ENCODE measurements around the gene KRTAP10-10. TPM values are rescaled to one million over a fixed set of nuclear protein-coding genes. Genes with fewer than 3 reads are reported as not detected.

The KRTAP10-10 gene
- total and polyA plus RNA-seq, 2 donors (not counting 1 experiment from before 2014, with no cell fraction given), result not detected

DNA sequence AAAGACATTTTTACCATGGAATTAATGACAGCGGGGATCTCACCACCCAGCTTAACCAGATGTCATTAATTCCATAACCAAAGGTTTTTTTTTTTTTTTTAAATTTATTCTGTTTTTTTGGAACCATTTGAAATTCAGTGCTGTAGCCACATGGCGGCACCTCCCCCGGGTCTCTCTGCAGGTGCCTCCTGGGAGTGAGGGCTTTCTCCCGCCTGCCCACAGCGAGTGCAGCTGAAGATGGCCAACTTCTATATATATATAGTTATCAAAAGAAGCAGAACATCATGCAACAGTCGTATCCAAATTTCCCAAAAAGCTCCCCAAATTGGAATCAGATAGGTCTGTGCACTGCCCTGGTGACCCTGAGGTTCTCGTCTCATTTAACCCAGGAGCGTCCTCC, 21.7 kb upstream of the KRTAP10-10 start:
- WGBS (ENCODE audit: insufficient coverage), result 82% methylated on average over 3 of the region's 8 CpGs

More for the DNA sequence above, 21.7 kb upstream of the KRTAP10-10 start:
- Histone ChIP-seq H3K27me3 (replicated peaks in 1 of 4; ENCODE audit: control extremely low read depth in 1 of 4, control insufficient read depth in 3 of 4, insufficient read depth in 4 of 4, low read length in 3 of 4) (peaks cover 0 to 3% (median 1%) of the 10 kb centered on the region in 4 experiments), H3K4me3 (ENCODE audit: control extremely low read depth in 1 of 5, extremely low read depth in 1 of 5, insufficient read depth in 1 of 5, low read depth in 2 of 5, low read length in 4 of 5) (no peak overlapping the region), H3K9ac (ENCODE audit: low read length) (no peak overlapping the region), H3K9me3 (ENCODE audit: control extremely low read depth in 1 of 3, control insufficient read depth in 2 of 3, insufficient read depth in 1 of 3, low read length in 2 of 3) (peaks cover 0 to 39% (median 12%) of the 10 kb centered on the region in 3 donors), H3K4me2 (replicated peaks; ENCODE audit: low read depth, low read length, poor library complexity, severe bottlenecking) (no peak overlapping the region), H3K27ac (ENCODE audit: low read length in 2 of 2) (no peak overlapping the region), H3K4me1 (ENCODE audit: control insufficient read depth in 2 of 2, insufficient read depth in 2 of 2, low read length in 2 of 2) (peaks cover 11 to 13% of the 10 kb centered on the region in 2 donors), H4K20me1 (ENCODE audit: control insufficient read depth, insufficient read depth, low read length, poor library complexity, severe bottlenecking) (no peaks in the 10 kb centered on the region), H3K36me3 (replicated peaks in 1 of 2; ENCODE audit: control extremely low read depth in 1 of 2, control insufficient read depth in 1 of 2, extremely low read depth in 1 of 2, insufficient read depth in 2 of 2, low read length in 1 of 2) (no peaks in the 10 kb centered on the region), H3K79me2 (ENCODE audit: control insufficient read depth, insufficient read depth, low read length) (no peaks in the 10 kb centered on the region), H2AFZ (ENCODE audit: insufficient read depth, low read depth, low read length, poor library complexity, severe bottlenecking) (no peak overlapping the region)
- Mint-ChIP-seq H3K9me3 (ENCODE audit: insufficient read depth) (peaks cover 14% of the 10 kb centered on the region), H3K4me1 (peaks cover 14% of the 10 kb centered on the region), H3K4me3 (no peak overlapping the region), H3K27ac (no peak overlapping the region), H3K27me3 (peaks cover 4% of the 10 kb centered on the region)
- no peak for DNase-seq
- ATAC-seq (ENCODE audit: low read depth), result no peak
- ChIA-PET CTCF (interaction anchor here (0.6 kb wide), 1 partner anchor 479 kb away, joined by 3 read pairs; no protein-coding TSS in a partner anchor), POLR2A (no interaction called here)
- intact Hi-C loops (cut with micrococcal nuclease), result no loop called here
- TF ChIP-seq CTCF (IDR thresholded peaks at IDR 0.05), result no peak
- no peak for TF ChIP-seq EZH2 (IDR thresholded peaks at IDR 0.05; ENCODE audit: borderline replicate concordance, insufficient read depth, low read depth, low read length, poor library complexity, severe bottlenecking)

Measured in B cell (primary cell).